ENCODE data around the gene KIF21A. TPM values are rescaled to one million over a fixed set of nuclear protein-coding genes. Genes with fewer than 3 reads are reported as not detected.
A peak's percentile ranks its signal among the peaks of the same experiment; 100 is the strongest.

KIF21A gene
- total RNA-seq, 1 experiment from 2014 or later: 29.1 TPM

DNA sequence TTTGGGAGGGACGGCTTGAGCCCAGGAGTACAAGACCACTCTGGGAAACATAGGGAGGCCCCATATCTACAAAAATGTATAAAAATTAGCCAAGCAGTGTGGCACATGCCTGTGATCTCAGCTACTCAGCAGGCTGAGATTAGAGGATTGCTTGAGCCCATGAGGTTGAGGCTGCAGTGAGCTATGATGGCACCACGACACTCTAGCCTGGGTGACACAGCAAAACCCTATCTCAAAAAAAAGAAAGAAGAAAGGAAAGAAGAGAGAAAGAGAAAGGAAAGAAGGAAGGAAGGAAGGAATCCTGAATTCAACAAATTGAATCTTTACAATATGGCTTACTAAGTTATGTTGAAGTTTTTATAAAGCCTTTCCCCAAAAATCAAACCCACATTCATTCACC is 2.1 kb downstream of the KIF21A start:
- ATAC-seq (no peak), DNase-seq (ENCODE audit: low read depth, low spot score) (no peak)
- Histone ChIP-seq H3K79me2 (ENCODE audit: insufficient read depth, low read length) (peaks cover 60% of the 10 kb centered on the region), H3K27ac (ENCODE audit: low read depth, low read length) (no peak overlapping the region), H3K4me1 (ENCODE audit: control insufficient read depth in 1 of 2, insufficient read depth in 2 of 2, low read length in 2 of 2) (peaks cover 13 to 27% of the 10 kb centered on the region in 2 experiments; a peak in 3 of 4 replicates), H3K9me3 (ENCODE audit: control insufficient read depth in 1 of 2, insufficient read depth in 1 of 2, low read depth in 1 of 2, low read length in 2 of 2) (no peaks in the 10 kb centered on the region), H3K36me3 (ENCODE audit: control insufficient read depth in 1 of 2, insufficient read depth in 2 of 2, low read length in 2 of 2) (no peaks in the 10 kb centered on the region), H3K4me3 (replicated peaks in 1 of 2; ENCODE audit: low read depth in 1 of 2, low read length in 2 of 2) (no peak overlapping the region), H3K4me2 (ENCODE audit: low read length) (peak overlapping the region; percentile 96; the same call in 1 of the 2 replicates), H2AFZ (ENCODE audit: low read depth, low read length, poor library complexity, severe bottlenecking) (no peak overlapping the region), H4K20me1 (ENCODE audit: insufficient read depth) (no peaks in the 10 kb centered on the region), H3K27me3 (ENCODE audit: insufficient read depth, low read length) (no peaks in the 10 kb centered on the region), H3K9ac (ENCODE audit: low read length) (no peak overlapping the region), H3K9me2 (ENCODE audit: insufficient read depth) (no peaks in the 10 kb centered on the region)
- BruUV-seq (replicated peaks): no TSS peak
- TF ChIP-seq TCF7L2 (IDR thresholded peaks at IDR 0.05; ENCODE audit: borderline replicate concordance, extremely low read depth, insufficient read depth, insufficient read length): no peak
- no peak for TF ChIP-seq JUND (IDR thresholded peaks at IDR 0.05)
- no peak for TF ChIP-seq POLR2AphosphoS5 (IDR thresholded peaks at IDR 0.05; ENCODE audit: low read depth, low read length)
- TF ChIP-seq CBX3 (IDR thresholded peaks at IDR 0.05; ENCODE audit: low read depth): no peak
- no peak for TF ChIP-seq POLR2A (IDR thresholded peaks at IDR 0.05; ENCODE audit: borderline replicate concordance, extremely low read depth, insufficient read depth, insufficient read length)
- TF ChIP-seq ELF1 (IDR thresholded peaks at IDR 0.05; ENCODE audit: borderline replicate concordance, low read depth): no peak
- TF ChIP-seq FOSL1 (IDR thresholded peaks at IDR 0.05; ENCODE audit: low read depth): no peak
- POLR2A ChIA-PET: no interaction called here
- RAD21 ChIA-PET (ENCODE audit: low non-redundant PET in 1 of 2, low total read pairs in 2 of 2, uncharacterized antibody in 2 of 2, unreplicated experiment in 2 of 2): no interaction called here
- CTCF ChIA-PET: no interaction called here
- intact Hi-C loops (cut with micrococcal nuclease): no loop called here

GRCh38 chr12:39440101-39440500 is 2.8 kb downstream of the KIF21A start:
- no peaks in the 10 kb centered on the region for H3K9me2 ChIP-seq (ENCODE audit: insufficient read depth)
- no TSS peak for BruUV-seq (replicated peaks)
- H3K27me3 ChIP-seq (ENCODE audit: insufficient read depth, low read length): no peaks in the 10 kb centered on the region
- H3K79me2 ChIP-seq (ENCODE audit: insufficient read depth, low read length): peaks cover 66% of the 10 kb centered on the region
- H3K9ac ChIP-seq (ENCODE audit: low read length): no peak overlapping the region
- ATAC-seq (no peak), DNase-seq (ENCODE audit: low read depth, low spot score) (no peak)
- TF ChIP-seq ZFX (IDR thresholded peaks at IDR 0.05): no peak
- no peak for TF ChIP-seq MAX (IDR thresholded peaks at IDR 0.05)
- TF ChIP-seq CBX3 (IDR thresholded peaks at IDR 0.05; ENCODE audit: low read depth): no peak
- no peak for TF ChIP-seq SRF (IDR thresholded peaks at IDR 0.05; ENCODE audit: low read depth)
- no peak for TF ChIP-seq SP1 (IDR thresholded peaks at IDR 0.05; ENCODE audit: low read depth)
- TF ChIP-seq ZNF274 (IDR thresholded peaks at IDR 0.05; ENCODE audit: low read depth, low read length): no peak
- TF ChIP-seq YY1 (IDR thresholded peaks at IDR 0.05; ENCODE audit: extremely low read depth, insufficient replicate concordance, low read depth, low read length): no peak
- no peak for TF ChIP-seq CTCF (IDR thresholded peaks at IDR 0.05 in 2 of 3, conservative IDR thresholded peaks at IDR 0.05 in 1 of 3; ENCODE audit: borderline replicate concordance in 1 of 3, insufficient read depth in 1 of 3, low read depth in 2 of 3, low read length in 2 of 3)
- TF ChIP-seq EZH2 (IDR thresholded peaks at IDR 0.05): no peak
- TF ChIP-seq EGR1 (IDR thresholded peaks at IDR 0.05; ENCODE audit: low read depth): no peak
- no peaks in the 10 kb centered on the region for H3K36me3 ChIP-seq (ENCODE audit: control insufficient read depth in 1 of 2, insufficient read depth in 2 of 2, low read length in 2 of 2)
- no peaks in the 10 kb centered on the region for H4K20me1 ChIP-seq (ENCODE audit: insufficient read depth)
- no peak overlapping the region for H3K4me2 ChIP-seq (ENCODE audit: low read length)
- peaks cover 13 to 27% of the 10 kb centered on the region in 2 experiments; a peak in 3 of 4 replicates for H3K4me1 ChIP-seq (ENCODE audit: control insufficient read depth in 1 of 2, insufficient read depth in 2 of 2, low read length in 2 of 2)
- ChIA-PET CTCF (no interaction called here), POLR2A (no interaction called here), RAD21 (ENCODE audit: low non-redundant PET in 1 of 2, low total read pairs in 2 of 2, uncharacterized antibody in 2 of 2, unreplicated experiment in 2 of 2) (no interaction called here)
- no peaks in the 10 kb centered on the region for H3K9me3 ChIP-seq (ENCODE audit: control insufficient read depth in 1 of 2, insufficient read depth in 1 of 2, low read depth in 1 of 2, low read length in 2 of 2)
- H3K27ac ChIP-seq (ENCODE audit: low read depth, low read length): no peak overlapping the region
- no peak overlapping the region for H3K4me3 ChIP-seq (replicated peaks in 1 of 2; ENCODE audit: low read depth in 1 of 2, low read length in 2 of 2)
- H2AFZ ChIP-seq (ENCODE audit: low read depth, low read length, poor library complexity, severe bottlenecking): no peak overlapping the region
- intact Hi-C loops (cut with micrococcal nuclease): no loop called here

Measured in HCT116 (cell line).